Panc1 (cell line): ENCODE measurements around the gene TPRA1. TPM values are rescaled to one million over a fixed set of nuclear protein-coding genes. Genes with fewer than 3 reads are reported as not detected.

Experiments used
- ATAC-seq: fragments of 200-7000 bp; cut with Tn5 transposase; 2 replicates; pipeline ENCODE4 v1.9.1; 2020; ENCODE audit warnings: mild to moderate bottlenecking, moderate library complexity
- BruUV-seq: library from RNA; stranded (reverse); fragments of 400-500 nt; replicated peaks from 2 replicates; lab custom pipeline; 2021; lab: Mats Ljungman, UMichigan
- CTCF ChIA-PET: fragments of 300-600 bp; sonication (Branson Sonifier 250); formaldehyde crosslinking; loops from one replicate; lab custom pipeline; 2022; ENCODE audit warnings: antibody characterized with exemption; lab: Charles Lee
- POLR2A ChIA-PET: fragments of 300-600 bp; sonication (Branson Sonifier 250); formaldehyde crosslinking; loops from one replicate; lab custom pipeline; 2022; ENCODE audit warnings: antibody characterized with exemption; lab: Charles Lee
- DNase-seq: peaks from one replicate; pipeline ENCODE4 v3.0.0-alpha.2; 2010; ENCODE audit warnings: low read depth, low spot score
- H3K27ac ChIP-seq: 2 replicates; pipeline ENCODE4 v1.5.1; 2011; ENCODE audit warnings: mild to moderate bottlenecking, low read length, inconsistent platforms
- H3K27me3 ChIP-seq: fragments of 200-500 bp; sonication (Bioruptor generic); 2 replicates; pipeline ENCODE4 v1.6.0; 2014; ENCODE audit warnings: low read length, inconsistent platforms; ENCODE audit not compliant: control insufficient read depth, insufficient read depth
- H3K36me3 ChIP-seq: fragments of 200-500 bp; sonication (Bioruptor generic); 2 replicates; pipeline ENCODE4 v1.5.1; 2014; ENCODE audit warnings: inconsistent platforms, mild to moderate bottlenecking, low read length, moderate library complexity; ENCODE audit not compliant: control insufficient read depth, insufficient read depth
- H3K4me1 ChIP-seq: 2 replicates; pipeline ENCODE4 v1.5.1; 2011; ENCODE audit warnings: inconsistent platforms, mild to moderate bottlenecking, low read length, moderate library complexity; ENCODE audit not compliant: control insufficient read depth, insufficient read depth
- H3K4me3 ChIP-seq, 2 experiments: 2 replicates each; pipeline ENCODE4 v1.5.1; 2011 to 2012; ENCODE audit warnings: low read depth in 2 of 2, low read length in 2 of 2, mild to moderate bottlenecking in 2 of 2, inconsistent platforms in 1 of 2, moderate library complexity in 1 of 2
- H3K9me3 ChIP-seq: fragments of 200-500 bp; sonication (Bioruptor generic); 2 replicates; pipeline ENCODE4 v1.5.1; 2014; ENCODE audit warnings: low read depth, mild to moderate bottlenecking, inconsistent platforms, low read length, moderate library complexity; ENCODE audit not compliant: control insufficient read depth, insufficient read depth
- CTCF ChIP-seq: fragments of 450-650 bp; IDR thresholded peaks from 2 replicates; pipeline ENCODE4 v1.5.1; 2017; ENCODE audit warnings: mild to moderate bottlenecking
- POLR2AphosphoS5 ChIP-seq: IDR thresholded peaks from 2 replicates; pipeline ENCODE4 v1.6.1; 2012; ENCODE audit warnings: mild to moderate bottlenecking, low read depth, low read length, moderate library complexity
- REST ChIP-seq, 2 experiments: IDR thresholded peaks; 2 replicates each; pipeline ENCODE4 v1.6.1; 2011 to 2012; ENCODE audit warnings: low read depth in 2 of 2, control low read depth in 1 of 2, low read length in 1 of 2, mild to moderate bottlenecking in 1 of 2, moderate library complexity in 1 of 2; ENCODE audit not compliant: insufficient read depth in 1 of 2
- SIN3A ChIP-seq: IDR thresholded peaks from 2 replicates; pipeline ENCODE4 v1.6.1; 2012; ENCODE audit warnings: low read depth, mild to moderate bottlenecking, low read length, moderate library complexity, borderline replicate concordance; ENCODE audit not compliant: insufficient read depth
- TCF7L2 ChIP-seq: IDR thresholded peaks from 2 replicates; pipeline ENCODE4 v1.6.1; 2011; ENCODE audit warnings: mild to moderate bottlenecking, low read depth, low read length, inconsistent platforms
- in situ Hi-C: cut with HindIII; loops from 2 replicates; pipeline ENCODE4 v1.10.0; 2016; ENCODE audit warnings: low sequenced_read_pairs, low pct_unique_long_range_greater_than_20kb
- intact Hi-C: fragments of 100-400 bp; cut with micrococcal nuclease; formaldehyde crosslinking; loops from one replicate; pipeline ENCODE4 v1.10.0; 2022; ENCODE audit not compliant: unreplicated experiment
- total RNA-seq: library from RNA; stranded (reverse); gene quantifications from one replicate; pipeline ENCODE4 v1.2.1, GENCODE V29; 2021; ENCODE audit not compliant: unreplicated experiment

Gene TPRA1
- total RNA-seq, 1 experiment from 2014 or later, result 42.6 TPM

GRCh38 chr3:127536830-127537812, 53.4 kb downstream of the TPRA1 start:
- Histone ChIP-seq H3K9me3 (no peaks in the 10 kb centered on the region), H3K27ac (no peak overlapping the region), H3K27me3 (no peaks in the 10 kb centered on the region; the same call in 1 of the 2 replicates), H3K4me3 (no peak overlapping the region), H3K4me1 (no peaks in the 10 kb centered on the region), H3K36me3 (no peaks in the 10 kb centered on the region)
- ChIA-PET CTCF (no interaction called here), POLR2A (no interaction called here)
- ATAC-seq, result no peak
- TF ChIP-seq SIN3A (no peak), TCF7L2 (no peak), REST (IDR thresholded peaks at IDR 0.05; ENCODE audit: insufficient read depth in 1 of 2, low read depth in 2 of 2, low read length in 1 of 2) (no peak), CTCF (no peak)
- BruUV-seq, result no TSS peak
- in situ Hi-C loops, result no loop called here
- no peak for DNase-seq
- intact Hi-C loops, result no loop called here

- ATAC-seq (no peak), DNase-seq (no peak)
- Histone ChIP-seq H3K4me1 (no peaks in the 10 kb centered on the region), H3K27ac (no peak overlapping the region), H3K4me3 (no peak overlapping the region), H3K36me3 (no peaks in the 10 kb centered on the region), H3K9me3 (no peaks in the 10 kb centered on the region), H3K27me3 (no peaks in the 10 kb centered on the region; the same call in 1 of the 2 replicates)
- no peak for TF ChIP-seq SIN3A
- TF ChIP-seq TCF7L2, result no peak
- TF ChIP-seq POLR2AphosphoS5, result no peak
- no peak for TF ChIP-seq REST (IDR thresholded peaks at IDR 0.05; ENCODE audit: insufficient read depth in 1 of 2, low read depth in 2 of 2, low read length in 1 of 2)
- TF ChIP-seq CTCF, result no peak
- POLR2A ChIA-PET, result no interaction called here
- CTCF ChIA-PET, result no interaction called here
- no TSS peak for BruUV-seq
- in situ Hi-C loops, result no loop called here
- intact Hi-C loops, result no loop called here
These were observed 54.4 kb downstream of the TPRA1 start for GRCh38 chr3:127535901-127536829.
